ENCODE measurements around the gene PAK4. TPM values are rescaled to one million over a fixed set of nuclear protein-coding genes. Genes with fewer than 3 reads are reported as not detected.

PAK4 gene
- total and polyA plus RNA-seq, 9 of the 15 experiments (the other 6 are each of a cell fraction or from before 2014, with no cell fraction given): 0.21 to 33.5 (median 5.8) TPM

- H3K4me1 ChIP-seq (replicated peaks in 1 of 2; ENCODE audit: control insufficient read depth in 2 of 2, insufficient read depth in 2 of 2, low read length in 2 of 2): peaks cover 0 to 11% of the 10 kb centered on the region in 2 experiments; a peak in 4 of 5 replicates
- POLR2A ChIA-PET: no interaction called here
- FAIRE-seq (no peak), ATAC-seq (no peak), DNase-seq (ENCODE audit: extremely low read depth in 1 of 4, low spot score in 3 of 4) (no peak)
- CTCF ChIA-PET (ENCODE audit: low intra/inter-chr PET ratio): interaction anchor here (0.9 kb wide), 1 partner anchor 65 kb away, joined by 3 read pairs; no protein-coding TSS in a partner anchor
- no peaks in the 10 kb centered on the region for H3K27me3 ChIP-seq (ENCODE audit: control insufficient read depth in 2 of 2, insufficient read depth in 2 of 2, low read length in 2 of 2)
- TF ChIP-seq RBM25 (IDR thresholded peaks at IDR 0.05; ENCODE audit: low read depth, low read length, severe bottlenecking) (peak; percentile 31), ZNF146 (CRISPR knock-in tag; IDR thresholded peaks at IDR 0.05; ENCODE audit: unreplicated experiment) (peak; percentile 61), ATF3 (IDR thresholded peaks at IDR 0.05) (no peak), ATF3 (CRISPR knock-in tag; conservative IDR thresholded peaks at IDR 0.05) (no peak)
- H3K4me3 ChIP-seq: no peak overlapping the region
- H3K4me2 ChIP-seq (ENCODE audit: insufficient read depth, low read length): no peak overlapping the region
- intact Hi-C loops (cut with micrococcal nuclease) (loop anchor here (5.0 kb wide), 1 partner anchor 224 kb away; no protein-coding TSS in a partner anchor), in situ Hi-C loops (cut with MboI) (no loop called here)
- no peaks in the 10 kb centered on the region for H3K79me2 ChIP-seq (ENCODE audit: control insufficient read depth, insufficient read depth, low read length)
- no peak overlapping the region for H2AFZ ChIP-seq (ENCODE audit: low read depth, low read length)
- WGBS (ENCODE audit: insufficient coverage, low coverage, missing lambda C conversion rate): 71% methylated on average over 8 of the region's 8 CpGs
- H3K9ac ChIP-seq (ENCODE audit: insufficient read depth in 1 of 2, low read depth in 2 of 2, low read length in 2 of 2): no peak overlapping the region
- no peaks in the 10 kb centered on the region for H3K9me1 ChIP-seq (ENCODE audit: control insufficient read depth, insufficient read depth, low read length)
- H3K27ac ChIP-seq (ENCODE audit: extremely low read depth, low read depth, low read length): no peak overlapping the region
- BruUV-seq (replicated peaks): no TSS peak
- H4K20me1 ChIP-seq (replicated peaks; ENCODE audit: control insufficient read depth, insufficient read depth, low read length): no peaks in the 10 kb centered on the region; the same call in 1 of the 2 replicates
- H3K9me3 ChIP-seq (replicated peaks; ENCODE audit: control insufficient read depth, insufficient read depth, low read depth, low read length): no peaks in the 10 kb centered on the region
- H3K36me3 ChIP-seq (ENCODE audit: control insufficient read depth, insufficient read depth, low read length): no peaks in the 10 kb centered on the region
These were observed 60.8 kb downstream of the PAK4 start for GRCh38 chr19:39186391-39186790.

DNA sequence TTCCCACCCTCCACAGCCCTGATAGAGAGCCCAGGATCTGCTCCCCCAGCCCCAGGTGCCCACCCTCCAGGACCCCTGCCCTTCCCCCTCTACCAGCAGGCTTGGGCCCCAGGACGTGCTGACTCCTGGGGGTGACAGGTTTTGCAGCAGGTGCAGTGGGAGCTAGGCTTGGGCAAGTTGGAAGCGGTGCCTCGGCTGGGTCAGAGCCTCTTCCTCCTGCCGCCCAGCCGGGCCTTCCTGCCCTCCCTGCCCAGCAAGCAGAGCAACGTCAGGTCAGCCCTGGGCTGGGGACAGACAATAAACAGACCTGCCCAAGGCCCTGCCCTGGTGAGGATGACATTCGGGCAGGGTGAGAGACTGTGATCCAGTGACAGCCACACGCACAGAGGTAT lies 62.0 kb downstream of the PAK4 start:
- no peak for DNase-seq (ENCODE audit: extremely low read depth in 1 of 4, low spot score in 3 of 4)
- POLR2A ChIA-PET: no interaction called here
- Histone ChIP-seq H2AFZ (ENCODE audit: low read depth, low read length) (no peak overlapping the region), H3K9me1 (ENCODE audit: control insufficient read depth, insufficient read depth, low read length) (no peaks in the 10 kb centered on the region), H3K4me3 (no peak overlapping the region), H3K27me3 (ENCODE audit: control insufficient read depth in 2 of 2, insufficient read depth in 2 of 2, low read length in 2 of 2) (no peaks in the 10 kb centered on the region), H3K27ac (ENCODE audit: extremely low read depth, low read depth, low read length) (no peak overlapping the region), H3K4me2 (ENCODE audit: insufficient read depth, low read length) (no peak overlapping the region), H3K9me3 (replicated peaks; ENCODE audit: control insufficient read depth, insufficient read depth, low read depth, low read length) (no peaks in the 10 kb centered on the region), H3K79me2 (ENCODE audit: control insufficient read depth, insufficient read depth, low read length) (no peaks in the 10 kb centered on the region), H4K20me1 (replicated peaks; ENCODE audit: control insufficient read depth, insufficient read depth, low read length) (no peaks in the 10 kb centered on the region; the same call in 1 of the 2 replicates), H3K4me1 (replicated peaks in 1 of 2; ENCODE audit: control insufficient read depth in 2 of 2, insufficient read depth in 2 of 2, low read length in 2 of 2) (peaks cover 0 to 11% of the 10 kb centered on the region in 2 experiments; a peak in 4 of 5 replicates), H3K9ac (ENCODE audit: insufficient read depth in 1 of 2, low read depth in 2 of 2, low read length in 2 of 2) (no peak overlapping the region), H3K36me3 (ENCODE audit: control insufficient read depth, insufficient read depth, low read length) (no peaks in the 10 kb centered on the region)
- 40% methylated on average over 6 of the region's 8 CpGs for WGBS (ENCODE audit: insufficient coverage, low coverage, missing lambda C conversion rate)
- peak; percentile 24 for ATAC-seq
- no TSS peak for BruUV-seq (replicated peaks)
- in situ Hi-C loops (cut with MboI): no loop called here
- CTCF ChIA-PET (ENCODE audit: low intra/inter-chr PET ratio): no interaction called here
- no peak for FAIRE-seq
- intact Hi-C loops (cut with micrococcal nuclease): loop anchor here (1.0 to 5.0 kb wide), 2 partner anchors 65 to 225 kb away; no protein-coding TSS in a partner anchor
- TF ChIP-seq, protein P1, sequence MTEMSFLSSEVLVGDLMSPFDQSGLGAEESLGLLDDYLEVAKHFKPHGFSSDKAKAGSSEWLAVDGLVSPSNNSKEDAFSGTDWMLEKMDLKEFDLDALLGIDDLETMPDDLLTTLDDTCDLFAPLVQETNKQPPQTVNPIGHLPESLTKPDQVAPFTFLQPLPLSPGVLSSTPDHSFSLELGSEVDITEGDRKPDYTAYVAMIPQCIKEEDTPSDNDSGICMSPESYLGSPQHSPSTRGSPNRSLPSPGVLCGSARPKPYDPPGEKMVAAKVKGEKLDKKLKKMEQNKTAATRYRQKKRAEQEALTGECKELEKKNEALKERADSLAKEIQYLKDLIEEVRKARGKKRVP (CRISPR knock-in tag; IDR thresholded peaks at IDR 0.05): no peak
- no peak for TF ChIP-seq ZNF778 (CRISPR knock-in tag; IDR thresholded peaks at IDR 0.05)
- TF ChIP-seq HDAC8 (tag; IDR thresholded peaks at IDR 0.05): no peak
- TF ChIP-seq ZBTB17 (CRISPR knock-in tag; IDR thresholded peaks at IDR 0.05): no peak
- no peak for TF ChIP-seq MIER1 (IDR thresholded peaks at IDR 0.05; ENCODE audit: low read depth)
- TF ChIP-seq RBM22 (IDR thresholded peaks at IDR 0.05; ENCODE audit: low read depth, low read length, poor library complexity, severe bottlenecking): no peak
- no peak for TF ChIP-seq SETDB1 (IDR thresholded peaks at IDR 0.05; ENCODE audit: low read length)
- TF ChIP-seq MAFG (tag; conservative IDR thresholded peaks at IDR 0.05): no peak
- no peak for TF ChIP-seq ZFP91 (CRISPR knock-in tag; IDR thresholded peaks at IDR 0.05)
- no peak for TF ChIP-seq RUNX1 (IDR thresholded peaks at IDR 0.05; ENCODE audit: low read depth)
